HPDE6-E6E7 (cell line): ENCODE results near the gene RPAP3.

Source experiments
- DNase-seq: peaks from one replicate; pipeline ENCODE4 v3.0.0; 2011; ENCODE audit warnings: missing footprints; ENCODE audit errors: extremely low spot score

RPAP3 gene

DNA sequence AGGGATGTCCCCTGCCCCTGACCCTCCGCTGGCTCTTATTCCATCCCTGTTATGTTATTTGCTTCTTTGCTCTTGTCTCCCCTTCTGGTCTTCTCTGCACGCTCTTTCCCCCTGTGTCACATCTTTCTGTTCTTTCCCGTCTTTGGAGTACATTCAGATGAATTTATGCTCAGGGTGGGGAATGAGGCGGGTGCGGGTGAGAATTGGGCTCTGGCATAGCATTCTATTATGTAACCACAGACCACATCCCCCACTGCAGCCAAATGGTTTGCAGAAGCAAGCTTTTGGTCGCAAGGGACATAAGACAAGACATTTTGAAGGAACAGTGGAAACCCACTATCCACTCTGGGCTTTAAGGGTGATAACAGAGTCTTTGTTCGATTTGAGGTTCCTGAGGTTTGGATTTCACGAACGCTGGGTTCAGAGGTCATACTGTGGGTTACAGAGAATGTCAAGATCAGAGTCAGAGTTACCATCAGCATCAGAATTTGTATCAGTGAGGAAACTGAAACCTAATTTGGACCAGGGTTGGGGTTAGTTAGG, 15.7 kb upstream of the RPAP3 start:
- no peak for DNase-seq

DNA sequence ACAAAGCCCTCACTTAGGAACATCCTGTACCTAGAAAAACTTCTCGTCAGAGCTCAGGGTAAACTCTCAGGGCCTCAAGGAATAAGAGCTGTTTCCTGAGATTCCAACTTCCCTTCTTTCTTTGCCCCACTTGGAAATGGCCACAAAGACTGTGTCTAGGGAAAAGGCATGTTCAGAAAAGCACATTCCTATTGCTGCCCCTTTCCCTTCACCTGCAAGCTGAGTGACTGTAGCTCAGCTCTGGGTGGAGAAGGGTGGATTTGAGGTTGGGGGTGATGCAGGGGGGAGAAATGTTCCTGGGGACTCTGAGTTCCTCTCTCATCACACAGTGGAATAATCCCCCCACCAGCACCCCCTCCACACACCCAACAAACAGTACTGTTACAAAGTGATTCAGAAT, 12.7 kb upstream of the RPAP3 start:
- no peak for DNase-seq

GRCh38 chr12:47717443-47718193, 11.8 kb upstream of the RPAP3 start:
- no peak for DNase-seq

DNA sequence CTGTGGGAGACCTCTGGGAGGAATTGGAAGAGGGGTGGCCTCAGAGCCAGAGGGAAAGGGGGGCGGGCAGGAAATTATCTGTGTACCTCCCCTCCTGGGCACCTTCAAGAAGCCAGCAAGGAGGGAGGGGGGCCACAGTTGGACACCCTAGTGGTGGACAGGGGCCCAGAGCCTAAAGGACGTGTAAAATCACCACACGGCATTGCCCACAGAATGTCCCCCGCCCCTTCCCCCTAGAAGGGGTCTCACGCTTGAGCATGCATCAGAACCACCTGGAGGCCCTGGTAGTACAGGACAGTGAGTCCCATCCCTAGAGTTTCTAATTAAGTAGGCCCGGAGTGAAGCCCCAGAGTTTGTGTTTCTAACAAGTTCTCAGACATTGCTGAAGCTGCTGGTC, 11.2 kb upstream of the RPAP3 start:
- no peak for DNase-seq

DNA sequence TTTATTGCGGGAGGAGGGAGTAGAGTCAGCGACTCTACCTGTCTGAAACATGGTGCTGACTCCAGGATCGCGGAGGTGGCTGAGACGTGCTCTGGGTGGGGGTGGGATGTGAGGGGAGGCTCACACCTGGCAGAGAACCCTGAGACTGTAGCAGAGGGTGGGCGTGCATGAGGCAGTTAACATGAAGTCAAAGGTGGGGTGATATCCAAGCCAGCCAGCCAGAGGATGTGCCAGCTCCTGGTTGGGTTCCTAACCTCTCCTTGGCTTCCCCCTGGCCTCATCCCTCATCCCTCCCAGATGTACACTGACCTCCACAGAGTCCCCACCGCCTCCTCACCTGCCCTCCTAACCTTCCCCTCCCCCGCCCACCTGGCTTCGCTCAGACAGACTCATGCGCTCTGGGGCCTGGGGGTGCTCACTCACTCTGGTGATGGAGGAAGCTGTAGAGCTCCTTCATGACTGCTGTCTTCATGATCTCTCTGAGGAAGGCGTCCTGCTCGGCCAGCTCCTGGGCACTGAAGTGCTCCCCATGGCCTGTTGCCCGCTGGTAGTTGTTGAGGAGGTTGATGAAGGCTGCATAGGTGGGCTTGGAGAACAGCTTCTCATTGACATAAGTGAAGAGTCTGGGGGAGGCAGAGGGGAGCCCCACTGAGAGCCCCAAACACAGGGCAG, 10.2 kb upstream of the RPAP3 start:
- DNase-seq: no peak

DNA sequence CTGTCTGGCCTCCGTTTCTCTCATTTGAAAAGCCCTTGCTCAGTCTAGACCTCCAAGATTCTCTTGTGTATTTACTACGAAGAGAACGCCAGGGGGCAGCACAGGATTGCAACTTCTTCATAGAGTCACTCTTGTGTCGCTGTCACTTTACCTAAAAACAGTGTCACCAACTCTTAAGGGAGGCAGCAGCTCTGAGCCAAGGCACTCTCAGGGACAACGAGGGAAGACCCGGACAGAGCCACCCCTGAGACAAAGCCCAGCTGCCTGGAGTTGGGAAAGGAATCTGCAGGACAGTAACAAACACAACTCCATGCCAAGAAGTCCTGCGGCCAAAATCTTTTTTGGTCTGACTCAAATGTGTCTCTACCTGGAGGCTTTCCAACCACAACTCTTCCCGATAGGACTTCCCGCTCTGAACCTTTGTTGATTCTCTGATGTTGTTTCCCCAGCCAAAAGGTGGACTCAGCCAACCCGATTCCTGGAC, 9.6 kb upstream of the RPAP3 start:
- peak; percentile 46 for DNase-seq

GRCh38 chr12:47714826-47715386, 9.1 kb upstream of the RPAP3 start:
- DNase-seq: no peak

DNA sequence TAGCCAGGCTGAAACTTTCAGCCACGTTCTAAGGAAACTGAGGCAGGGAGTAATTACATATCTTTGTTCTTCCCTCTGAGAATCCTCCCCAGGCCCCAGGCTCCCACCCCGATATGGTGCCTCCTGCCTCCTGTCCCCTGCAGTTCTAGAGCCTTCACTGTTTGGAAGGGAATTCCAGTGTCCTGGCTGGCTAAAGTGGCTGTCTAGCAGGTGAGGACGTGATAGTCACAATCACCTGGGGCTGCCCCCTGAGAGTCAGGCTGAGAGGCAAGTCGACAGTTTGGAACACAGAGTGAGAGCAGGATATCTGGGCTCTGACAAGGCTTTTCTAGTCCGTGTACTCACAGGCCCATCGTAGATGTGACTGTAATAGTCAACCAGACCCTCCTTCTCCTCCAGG, 6.3 kb upstream of the RPAP3 start:
- DNase-seq: no peak

DNA sequence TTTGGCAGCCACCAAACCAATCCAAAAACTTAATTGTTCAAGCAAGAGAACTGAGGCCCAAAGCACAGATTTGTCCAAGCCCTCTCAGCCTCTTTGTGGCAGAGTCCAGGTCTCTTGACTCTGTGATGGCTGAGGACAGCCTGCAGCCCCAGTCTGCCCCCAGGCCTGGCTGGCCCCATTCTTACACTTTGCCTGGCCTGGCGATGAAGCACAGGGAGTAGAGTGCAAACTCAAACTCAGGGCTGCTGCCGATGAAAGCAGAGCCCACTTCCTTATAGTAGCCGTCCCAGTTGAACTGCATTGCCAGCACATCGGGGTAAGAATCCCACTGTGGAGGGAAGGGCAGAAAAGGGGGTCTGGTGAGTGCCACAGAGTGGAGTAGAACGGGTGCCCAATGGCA, 5.6 kb upstream of the RPAP3 start:
- no peak for DNase-seq

- no peak for DNase-seq
Observed at GRCh38 chr12:47710278-47710677, 4.4 kb upstream of the RPAP3 start.

DNA sequence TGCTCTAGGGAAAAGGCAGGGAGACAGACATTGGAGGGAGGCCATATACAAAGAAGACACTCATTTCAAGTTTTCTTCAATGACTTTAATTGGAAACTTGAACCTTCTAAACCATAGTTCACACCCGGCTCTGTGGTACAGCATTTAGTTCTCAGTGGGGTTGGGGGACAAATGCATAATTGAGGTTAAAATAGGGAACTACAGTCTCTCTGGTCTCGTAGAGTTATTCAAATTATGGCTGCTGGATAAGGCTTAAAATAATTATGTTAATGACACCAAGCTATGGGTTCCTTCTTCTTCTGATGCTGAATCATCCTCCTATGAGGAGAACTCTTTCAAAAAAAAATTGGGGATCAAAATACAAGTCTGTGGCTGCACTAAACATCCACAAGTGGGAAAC, 3.8 kb upstream of the RPAP3 start:
- no peak for DNase-seq

- DNase-seq: no peak
Observed at GRCh38 chr12:47709237-47709636, 3.4 kb upstream of the RPAP3 start.

DNA sequence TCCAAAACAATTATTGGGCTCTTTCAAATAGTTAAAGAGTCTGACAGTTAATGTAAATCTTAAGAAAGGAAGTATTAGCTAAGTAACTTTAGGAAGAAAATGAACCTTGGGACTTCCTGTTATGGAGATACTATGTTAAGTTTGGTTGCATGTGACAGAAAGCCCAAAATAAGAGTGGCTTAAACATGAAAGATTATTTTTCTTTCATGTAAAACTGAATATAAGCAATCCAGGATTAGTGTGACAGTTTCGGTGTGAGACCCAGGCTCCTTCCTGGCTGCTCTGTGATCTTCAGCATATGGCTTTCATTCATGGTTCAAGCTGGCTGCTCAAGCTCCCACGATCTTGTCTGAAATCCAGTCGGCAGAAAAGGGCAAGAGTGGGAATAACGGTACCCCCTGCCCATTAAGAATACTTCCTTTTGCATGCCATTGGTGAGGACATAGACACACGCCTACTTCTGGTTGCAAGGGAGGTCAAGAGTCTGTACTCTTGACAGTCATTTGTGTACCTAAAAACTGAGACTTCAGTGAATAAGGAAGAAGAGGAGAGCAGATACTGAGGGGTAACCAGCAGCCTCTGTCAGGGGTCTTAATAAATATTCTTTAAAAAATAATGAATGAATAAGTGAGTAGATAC, 2.2 kb upstream of the RPAP3 start:
- DNase-seq: no peak

- DNase-seq: no peak
Observed at GRCh38 chr12:47707355-47707754, 1.5 kb upstream of the RPAP3 start.

DNA sequence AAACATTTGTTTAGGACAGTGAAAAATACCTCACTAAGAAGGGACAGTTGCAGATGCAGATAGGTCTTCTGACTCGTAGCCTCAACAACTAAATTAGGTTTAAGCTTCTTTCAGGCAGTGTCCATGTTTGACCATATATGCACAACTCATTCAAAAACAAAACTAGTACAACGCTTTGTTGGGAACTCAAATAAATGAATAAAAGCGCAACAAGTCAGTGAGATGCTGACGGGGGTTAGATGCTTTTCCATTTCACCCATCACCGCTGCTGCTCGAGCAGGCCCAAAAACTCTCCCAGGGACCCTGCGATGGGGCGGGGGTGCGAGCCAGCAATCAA, 633 bp downstream of the RPAP3 start:
- no peak for DNase-seq

DNA sequence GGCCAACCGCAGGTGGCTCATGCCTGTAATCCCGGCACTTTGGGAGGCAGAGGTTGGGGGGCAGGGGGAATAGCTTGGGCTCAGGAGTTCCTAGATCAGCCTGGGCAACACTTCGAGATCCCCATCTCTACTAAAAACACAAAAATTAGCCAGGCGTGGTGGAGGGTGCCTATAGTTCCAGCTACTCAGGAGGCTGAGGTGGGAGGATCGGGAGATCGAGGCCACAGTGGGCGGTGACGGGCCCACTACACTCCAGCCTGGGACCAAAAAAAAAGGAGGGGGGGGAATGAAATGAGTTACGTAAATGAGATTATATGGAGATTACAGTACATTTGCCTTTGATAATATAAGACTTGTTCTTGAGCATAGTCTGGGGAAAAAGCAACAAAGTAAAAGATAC, 1.1 kb downstream of the RPAP3 start:
- no peak for DNase-seq

DNA sequence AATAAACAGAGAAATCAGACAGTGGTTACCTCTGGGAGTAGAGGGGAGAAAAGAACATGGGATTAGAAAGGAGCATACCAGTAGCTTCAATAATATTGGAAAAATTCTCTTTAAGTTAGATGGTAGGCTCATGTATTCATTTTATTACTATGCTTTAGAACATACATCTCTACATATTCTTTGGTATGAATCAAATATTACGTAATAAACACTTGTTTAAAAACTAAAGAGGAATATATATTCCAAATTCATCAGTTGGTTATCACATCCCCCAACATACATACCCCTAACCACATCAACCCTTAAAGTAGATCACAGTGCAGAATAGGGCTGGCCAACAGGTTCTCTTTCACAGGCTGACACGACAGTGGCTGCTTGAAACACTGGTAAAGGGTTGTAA, 5.6 kb downstream of the RPAP3 start:
- DNase-seq: no peak

- DNase-seq: no peak
Observed at GRCh38 chr12:47698631-47699030, 7.2 kb downstream of the RPAP3 start.

- DNase-seq: no peak
Observed at GRCh38 chr12:47698055-47698454, 7.8 kb downstream of the RPAP3 start.

DNA sequence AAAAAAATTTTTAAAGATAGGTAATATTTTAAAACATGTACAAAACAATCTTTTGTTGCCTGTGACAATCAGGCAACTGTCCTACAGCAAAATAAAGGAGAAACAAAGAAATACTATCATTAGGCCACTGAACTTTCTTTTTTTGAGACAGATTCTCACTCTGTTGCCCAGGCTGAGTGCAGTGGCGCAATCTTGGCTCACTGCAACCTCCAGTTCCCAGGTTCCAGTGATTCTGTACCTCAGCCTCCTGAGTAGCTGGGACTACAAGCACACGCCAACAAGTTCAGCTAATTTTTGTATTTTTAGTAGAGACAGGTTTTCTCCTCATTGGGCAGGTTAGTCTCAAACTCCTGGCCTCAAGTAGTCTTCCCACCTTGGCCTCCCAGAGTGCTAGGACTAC, 16.6 kb downstream of the RPAP3 start:
- no peak for DNase-seq

DNA sequence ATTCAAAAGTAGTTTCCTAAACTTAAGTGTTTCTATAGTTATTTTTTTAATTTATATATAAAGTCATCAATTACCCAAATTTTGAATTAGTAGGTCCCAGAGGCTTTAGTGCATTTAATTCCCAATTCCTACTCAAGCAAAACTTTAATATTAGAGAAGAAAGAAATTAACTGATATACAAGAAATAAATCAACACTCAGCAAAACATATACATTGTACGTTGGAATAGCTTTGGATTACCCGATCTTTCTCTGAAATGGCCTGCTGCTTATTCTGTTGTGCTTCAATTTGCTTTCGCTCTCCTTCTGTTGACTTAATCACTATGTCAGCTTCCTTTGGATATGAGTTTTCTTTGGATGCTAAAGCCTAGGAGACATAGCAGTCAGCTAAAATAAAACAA, 18.2 kb downstream of the RPAP3 start:
- DNase-seq: no peak

DNA sequence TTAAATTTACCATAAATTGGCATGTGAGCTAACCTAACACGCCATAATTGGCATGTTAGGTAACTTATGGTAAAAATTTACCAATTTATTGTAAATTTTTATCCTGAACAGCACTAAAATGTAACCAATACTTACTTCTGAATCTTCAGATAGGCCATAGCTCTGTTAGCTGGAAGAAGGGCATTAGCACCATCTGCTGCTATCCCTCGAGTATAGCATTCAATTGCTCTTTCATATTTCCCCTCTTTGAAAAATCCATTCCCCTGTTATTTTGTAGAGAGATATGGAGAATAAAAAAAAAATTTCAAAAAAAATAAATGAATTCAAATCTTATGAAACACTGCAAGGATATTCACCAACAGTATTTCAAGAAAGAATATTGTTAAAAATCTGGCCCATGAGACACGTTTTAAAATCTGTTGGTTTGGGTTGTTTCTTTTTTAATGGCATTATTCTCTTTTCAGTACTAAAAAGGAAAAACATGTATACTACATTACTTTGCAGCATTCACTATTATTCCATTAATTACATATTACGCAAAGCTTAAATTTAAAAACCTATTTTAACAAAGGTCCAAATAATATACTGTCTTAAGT, 19.1 kb downstream of the RPAP3 start:
- DNase-seq: peak; percentile 42
